Measurements from ENCODE around the gene F2R.

F2R gene

DNA sequence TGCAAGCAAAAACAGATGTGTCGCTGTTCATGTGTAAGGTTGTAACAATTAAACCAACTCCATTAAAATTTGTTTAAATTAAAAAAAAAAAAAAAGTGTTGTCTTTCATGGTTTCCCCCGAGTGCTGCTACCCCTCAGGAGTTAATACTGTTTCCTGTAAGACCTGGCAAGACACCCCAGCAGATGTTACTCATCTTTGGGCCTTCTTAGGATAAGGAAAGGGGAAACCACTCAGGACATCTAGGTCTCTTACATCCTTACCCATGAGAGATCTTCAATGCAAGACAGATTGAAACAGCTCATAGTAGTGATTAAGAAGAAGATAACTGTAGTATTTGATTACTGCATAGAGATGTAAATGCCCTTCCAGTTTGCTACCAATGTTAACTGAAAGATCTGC is 33.5 kb upstream of the F2R start:
- H3K27ac ChIP-seq (ENCODE audit: low read depth, low read length), result no peak overlapping the region
- H3K4me1 ChIP-seq (ENCODE audit: control insufficient read depth, insufficient read depth, low read length), result no peaks in the 10 kb centered on the region
- H3K9ac ChIP-seq (ENCODE audit: low read length), result no peak overlapping the region
- H3K36me3 ChIP-seq (ENCODE audit: control insufficient read depth, insufficient read depth, low read length), result no peaks in the 10 kb centered on the region
- H3K27me3 ChIP-seq (ENCODE audit: control insufficient read depth, insufficient read depth, low read length), result no peaks in the 10 kb centered on the region
- no peak overlapping the region for H3K4me3 ChIP-seq (ENCODE audit: low read length)

GRCh38 chr5:76683816-76684731 is 31.9 kb upstream of the F2R start:
- no peak overlapping the region for H3K27ac ChIP-seq (ENCODE audit: low read depth, low read length)
- no peaks in the 10 kb centered on the region for H3K4me1 ChIP-seq (ENCODE audit: control insufficient read depth, insufficient read depth, low read length)
- H3K9ac ChIP-seq (ENCODE audit: low read length), result no peak overlapping the region
- H3K27me3 ChIP-seq (ENCODE audit: control insufficient read depth, insufficient read depth, low read length), result no peaks in the 10 kb centered on the region
- H3K4me3 ChIP-seq (ENCODE audit: low read length), result no peak overlapping the region
- H3K36me3 ChIP-seq (ENCODE audit: control insufficient read depth, insufficient read depth, low read length), result no peaks in the 10 kb centered on the region

- no peak overlapping the region for H3K4me3 ChIP-seq (ENCODE audit: low read length)
- no peaks in the 10 kb centered on the region for H3K27me3 ChIP-seq (ENCODE audit: control insufficient read depth, insufficient read depth, low read length)
- no peaks in the 10 kb centered on the region for H3K4me1 ChIP-seq (ENCODE audit: control insufficient read depth, insufficient read depth, low read length)
- no peak overlapping the region for H3K27ac ChIP-seq (ENCODE audit: low read depth, low read length)
- no peak overlapping the region for H3K9ac ChIP-seq (ENCODE audit: low read length)
- H3K36me3 ChIP-seq (ENCODE audit: control insufficient read depth, insufficient read depth, low read length), result no peaks in the 10 kb centered on the region
Measured at GRCh38 chr5:76684756-76685519, 31.0 kb upstream of the F2R start.

DNA sequence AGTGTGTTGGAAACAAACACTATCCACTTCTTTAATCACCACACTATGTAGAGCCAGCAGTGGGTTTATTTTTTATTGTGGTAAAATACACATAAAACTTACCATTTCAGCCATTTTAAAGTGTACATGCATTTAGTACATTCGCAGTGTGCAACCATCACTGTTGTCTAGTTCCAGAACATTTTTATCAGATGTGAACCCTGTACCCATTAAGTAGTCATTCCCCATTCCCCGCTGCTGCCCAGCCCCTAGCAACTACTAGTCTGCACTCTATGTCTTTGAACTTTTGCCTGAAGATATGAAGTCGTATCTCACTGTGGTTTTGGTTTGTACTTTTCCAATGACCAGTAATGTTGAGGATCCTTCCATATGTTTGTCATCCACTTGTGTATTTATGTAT is 30.2 kb upstream of the F2R start:
- Histone ChIP-seq H3K27me3 (ENCODE audit: control insufficient read depth, insufficient read depth, low read length) (no peaks in the 10 kb centered on the region), H3K9ac (ENCODE audit: low read length) (no peak overlapping the region), H3K4me3 (ENCODE audit: low read length) (no peak overlapping the region), H3K27ac (ENCODE audit: low read depth, low read length) (no peak overlapping the region), H3K4me1 (ENCODE audit: control insufficient read depth, insufficient read depth, low read length) (no peaks in the 10 kb centered on the region), H3K36me3 (ENCODE audit: control insufficient read depth, insufficient read depth, low read length) (no peaks in the 10 kb centered on the region)

GRCh38 chr5:76688212-76688611 is 27.7 kb upstream of the F2R start:
- Histone ChIP-seq H3K4me1 (ENCODE audit: control insufficient read depth, insufficient read depth, low read length) (no peaks in the 10 kb centered on the region), H3K27me3 (ENCODE audit: control insufficient read depth, insufficient read depth, low read length) (no peaks in the 10 kb centered on the region), H3K36me3 (ENCODE audit: control insufficient read depth, insufficient read depth, low read length) (no peaks in the 10 kb centered on the region), H3K27ac (ENCODE audit: low read depth, low read length) (no peak overlapping the region), H3K9ac (ENCODE audit: low read length) (no peak overlapping the region), H3K4me3 (ENCODE audit: low read length) (no peak overlapping the region)

GRCh38 chr5:76688836-76689235 is 27.1 kb upstream of the F2R start:
- Histone ChIP-seq H3K27me3 (ENCODE audit: control insufficient read depth, insufficient read depth, low read length) (no peaks in the 10 kb centered on the region), H3K4me1 (ENCODE audit: control insufficient read depth, insufficient read depth, low read length) (no peaks in the 10 kb centered on the region), H3K27ac (ENCODE audit: low read depth, low read length) (no peak overlapping the region), H3K36me3 (ENCODE audit: control insufficient read depth, insufficient read depth, low read length) (no peaks in the 10 kb centered on the region), H3K4me3 (ENCODE audit: low read length) (no peak overlapping the region), H3K9ac (ENCODE audit: low read length) (no peak overlapping the region)

DNA sequence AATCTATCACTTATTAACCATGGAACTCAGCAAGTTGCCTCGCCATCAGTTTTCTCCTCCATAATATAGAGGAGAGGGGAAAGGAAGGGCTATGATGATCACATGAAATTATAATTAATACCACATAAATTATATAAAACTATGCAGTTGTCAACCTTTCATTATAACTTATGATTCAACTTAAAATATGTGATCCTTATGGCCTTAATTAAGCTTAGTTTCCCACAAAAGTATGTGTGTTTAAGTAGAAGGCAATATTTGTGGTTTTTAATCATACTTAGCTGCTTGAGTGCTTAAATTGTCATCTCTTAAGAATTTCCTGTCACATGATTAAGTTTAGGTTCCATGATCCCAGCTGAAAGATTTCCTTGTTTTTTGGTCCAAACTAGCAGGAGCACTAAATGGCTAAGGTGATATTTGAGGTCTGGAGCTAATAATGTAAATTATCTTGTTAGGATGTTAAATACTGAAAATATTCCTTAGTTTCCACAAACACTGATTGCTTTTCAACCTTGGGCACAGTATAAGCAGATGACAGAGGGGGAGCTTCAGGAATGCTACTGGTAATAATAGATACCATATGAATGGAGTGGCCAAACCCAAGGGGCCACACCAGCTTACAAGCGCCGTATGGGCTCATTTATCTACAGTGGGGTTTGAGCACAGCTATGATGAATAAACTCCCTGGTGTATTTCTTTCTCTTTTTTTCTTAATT is 26.4 kb upstream of the F2R start:
- no peak overlapping the region for H3K27ac ChIP-seq (ENCODE audit: low read depth, low read length)

GRCh38 chr5:76690037-76690679 is 25.8 kb upstream of the F2R start:
- Histone ChIP-seq H3K27me3 (ENCODE audit: control insufficient read depth, insufficient read depth, low read length) (no peaks in the 10 kb centered on the region), H3K36me3 (ENCODE audit: control insufficient read depth, insufficient read depth, low read length) (no peaks in the 10 kb centered on the region), H3K9ac (ENCODE audit: low read length) (no peak overlapping the region), H3K27ac (ENCODE audit: low read depth, low read length) (no peak overlapping the region), H3K4me3 (ENCODE audit: low read length) (no peak overlapping the region), H3K4me1 (ENCODE audit: control insufficient read depth, insufficient read depth, low read length) (no peaks in the 10 kb centered on the region)

More for the DNA sequence above, 26.4 kb upstream of the F2R start:
- no peak overlapping the region for H3K9ac ChIP-seq (ENCODE audit: low read length)
- H3K27me3 ChIP-seq (ENCODE audit: control insufficient read depth, insufficient read depth, low read length), result no peaks in the 10 kb centered on the region
- H3K36me3 ChIP-seq (ENCODE audit: control insufficient read depth, insufficient read depth, low read length), result no peaks in the 10 kb centered on the region
- no peaks in the 10 kb centered on the region for H3K4me1 ChIP-seq (ENCODE audit: control insufficient read depth, insufficient read depth, low read length)
- no peak overlapping the region for H3K4me3 ChIP-seq (ENCODE audit: low read length)

DNA sequence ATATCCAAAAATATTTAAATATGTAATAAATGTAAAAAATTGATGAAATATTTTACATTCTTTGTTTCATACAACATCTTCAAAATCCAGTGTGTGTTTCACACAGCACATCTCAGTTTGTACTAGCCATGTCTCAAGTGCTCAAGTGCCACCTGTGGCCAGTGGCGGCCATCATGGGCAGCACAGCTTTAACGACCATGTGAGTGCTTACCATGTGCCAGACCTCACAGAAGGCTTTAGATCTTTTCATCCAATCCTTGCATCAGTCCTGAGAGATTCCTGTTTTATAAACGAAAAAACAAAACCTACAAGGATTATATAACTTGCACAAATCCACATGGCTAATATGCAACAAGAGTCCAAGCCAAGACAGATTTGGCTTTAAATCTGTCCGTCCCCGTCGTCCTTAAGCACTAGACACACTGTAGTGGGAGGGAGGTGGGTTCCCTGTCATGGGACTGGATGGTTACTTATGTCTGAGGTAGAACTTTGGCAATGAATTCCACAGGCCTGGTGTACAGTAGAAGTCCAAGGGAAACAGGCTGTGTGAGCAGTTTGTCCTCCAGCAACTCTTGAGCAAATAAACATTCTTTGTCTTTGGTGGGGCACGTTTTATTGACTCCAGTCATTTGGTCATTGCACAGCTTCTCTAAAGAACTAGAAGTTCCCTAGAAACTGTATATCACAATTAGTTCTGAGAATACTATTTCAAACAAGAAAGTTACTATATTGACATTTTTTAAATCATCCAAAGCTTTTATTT is 25.0 kb upstream of the F2R start:
- no peak overlapping the region for H3K27ac ChIP-seq (ENCODE audit: low read depth, low read length)

GRCh38 chr5:76691467-76692273 is 24.3 kb upstream of the F2R start:
- H3K27me3 ChIP-seq (ENCODE audit: control insufficient read depth, insufficient read depth, low read length), result no peaks in the 10 kb centered on the region
- H3K4me3 ChIP-seq (ENCODE audit: low read length), result no peak overlapping the region
- H3K27ac ChIP-seq (ENCODE audit: low read depth, low read length), result no peak overlapping the region
- H3K9ac ChIP-seq (ENCODE audit: low read length), result no peak overlapping the region
- peaks cover 2% of the 10 kb centered on the region for H3K36me3 ChIP-seq (ENCODE audit: control insufficient read depth, insufficient read depth, low read length)
- H3K4me1 ChIP-seq (ENCODE audit: control insufficient read depth, insufficient read depth, low read length), result no peaks in the 10 kb centered on the region

More for the DNA sequence above, 25.0 kb upstream of the F2R start:
- Histone ChIP-seq H3K4me1 (ENCODE audit: control insufficient read depth, insufficient read depth, low read length) (no peaks in the 10 kb centered on the region), H3K36me3 (ENCODE audit: control insufficient read depth, insufficient read depth, low read length) (peaks cover 2% of the 10 kb centered on the region), H3K27me3 (ENCODE audit: control insufficient read depth, insufficient read depth, low read length) (no peaks in the 10 kb centered on the region), H3K9ac (ENCODE audit: low read length) (no peak overlapping the region), H3K4me3 (ENCODE audit: low read length) (no peak overlapping the region)

DNA sequence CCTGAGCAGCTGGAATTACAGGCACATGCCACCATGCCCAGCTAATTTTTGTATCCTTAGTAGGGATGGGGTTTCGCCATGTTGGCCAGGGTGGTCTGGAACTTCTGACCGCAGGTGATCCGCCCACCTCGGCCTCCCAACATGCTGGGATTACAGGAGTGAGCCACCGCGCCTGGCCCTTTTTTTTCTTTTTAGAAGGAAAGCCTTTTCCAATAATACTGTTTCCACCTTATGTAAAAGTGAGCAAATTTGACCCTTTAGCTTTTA is 23.7 kb upstream of the F2R start:
- Histone ChIP-seq H3K36me3 (ENCODE audit: control insufficient read depth, insufficient read depth, low read length) (peaks cover 2% of the 10 kb centered on the region), H3K4me3 (ENCODE audit: low read length) (no peak overlapping the region), H3K27me3 (ENCODE audit: control insufficient read depth, insufficient read depth, low read length) (no peaks in the 10 kb centered on the region), H3K9ac (ENCODE audit: low read length) (no peak overlapping the region), H3K4me1 (ENCODE audit: control insufficient read depth, insufficient read depth, low read length) (no peaks in the 10 kb centered on the region), H3K27ac (ENCODE audit: low read depth, low read length) (no peak overlapping the region)

Measured in rectal smooth muscle tissue (tissue), 1 donor.